Tongue (tissue), 2 donors: ENCODE data around the gene MVK. TPM values are rescaled to one million over a fixed set of nuclear protein-coding genes. Genes with fewer than 3 reads are reported as not detected.

Experiments
- DNase-seq: peaks from one replicate; pipeline ENCODE4 v3.0.0-alpha.2; 2015
- total RNA-seq: library from RNA; depleted of rRNA; stranded (reverse); fragments of >200 nt; gene quantifications from one replicate; pipeline ENCODE4 v1.2.3, GENCODE V29; 2014

The MVK gene
- total RNA-seq, 1 donor from 2014 or later = 12.7 TPM

DNA sequence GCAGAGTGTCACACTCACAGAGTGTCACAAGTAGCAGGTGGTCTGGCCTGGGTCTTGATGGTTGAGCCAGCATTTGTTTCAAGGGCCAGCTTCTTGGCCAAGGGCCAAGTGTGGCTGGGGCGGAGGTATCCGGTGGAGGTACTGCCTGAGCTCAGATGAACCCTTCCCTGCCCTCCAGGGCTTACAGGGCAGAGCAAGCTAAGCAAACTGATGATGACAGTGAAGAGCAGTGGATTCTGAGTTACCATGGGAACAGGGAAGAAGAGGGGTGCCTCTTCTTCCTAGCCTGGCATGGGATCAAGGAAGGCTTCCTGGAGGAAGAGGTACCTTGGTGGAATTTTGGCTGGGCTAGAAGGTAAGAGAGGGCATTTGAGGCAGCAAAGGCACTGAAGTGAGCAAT lies 35.7 kb downstream of the MVK start:
- DNase-seq = peak; percentile 65

GRCh38 chr12:109610523-109610922 lies 36.9 kb downstream of the MVK start:
- no peak for DNase-seq

- DNase-seq = no peak
These were observed 37.6 kb downstream of the MVK start for GRCh38 chr12:109611223-109611622.

- no peak for DNase-seq
These were observed 38.4 kb downstream of the MVK start for GRCh38 chr12:109612003-109612402.

GRCh38 chr12:109612975-109613502 lies 39.4 kb downstream of the MVK start:
- DNase-seq = no peak

DNA sequence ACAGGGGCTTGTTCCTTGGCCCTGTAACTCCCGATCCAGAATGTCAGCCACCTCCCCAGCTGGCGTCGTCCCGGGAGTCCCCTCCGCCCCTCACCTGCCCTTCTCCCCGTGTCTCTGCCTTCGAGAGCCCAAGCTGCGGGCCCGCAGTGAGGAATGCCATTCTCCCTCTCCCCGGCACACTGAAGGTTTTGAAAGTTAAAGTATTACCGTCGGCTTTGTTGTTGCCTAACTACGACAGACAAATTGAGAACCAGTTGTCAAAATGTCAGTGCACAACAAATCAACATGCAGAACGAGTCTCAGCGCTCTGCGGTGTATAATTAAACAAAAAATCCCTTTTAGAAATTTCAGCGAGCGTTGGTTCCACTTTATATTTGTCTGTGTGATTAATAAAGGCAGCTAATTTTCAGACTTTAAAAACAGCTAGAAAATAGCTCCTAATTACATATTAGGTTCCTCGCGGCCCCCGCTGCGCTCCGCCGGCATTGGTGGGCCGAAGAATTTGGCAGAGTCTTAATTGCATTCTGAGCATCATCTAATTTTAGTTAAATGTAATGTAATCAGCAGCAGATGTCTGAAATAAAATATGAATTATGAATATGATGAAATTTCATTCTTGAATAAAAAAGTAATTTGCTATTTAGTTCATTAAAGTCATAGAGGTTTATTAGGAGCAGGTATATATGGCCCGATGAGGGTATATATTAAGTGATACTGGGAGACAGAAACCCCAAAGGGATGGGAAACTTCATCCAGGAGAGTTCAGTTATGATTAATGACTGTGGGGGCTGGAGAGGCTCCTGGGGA lies 40.3 kb downstream of the MVK start:
- DNase-seq = no peak

- DNase-seq = no peak
These were observed 42.1 kb downstream of the MVK start for GRCh38 chr12:109615556-109616229.

DNA sequence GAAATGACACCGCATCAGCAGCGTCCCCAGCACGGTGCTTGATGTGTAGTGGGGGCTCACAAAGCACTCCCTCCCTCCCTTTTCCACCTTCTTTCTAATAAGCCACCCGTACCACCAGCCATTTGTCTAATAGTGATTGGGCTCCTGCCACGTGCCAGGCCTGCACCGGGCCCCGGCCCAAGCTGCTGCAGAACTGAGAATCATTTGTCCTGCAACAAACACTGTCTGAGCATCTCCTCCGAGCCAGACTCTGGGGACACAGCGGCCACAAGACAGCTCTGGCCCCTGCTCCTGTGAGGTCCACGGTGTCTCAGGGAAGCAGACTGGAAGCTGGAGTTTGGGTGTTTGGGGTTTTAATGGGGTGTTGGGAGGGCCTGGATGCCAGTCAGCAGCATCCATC lies 43.9 kb downstream of the MVK start:
- DNase-seq = no peak

DNA sequence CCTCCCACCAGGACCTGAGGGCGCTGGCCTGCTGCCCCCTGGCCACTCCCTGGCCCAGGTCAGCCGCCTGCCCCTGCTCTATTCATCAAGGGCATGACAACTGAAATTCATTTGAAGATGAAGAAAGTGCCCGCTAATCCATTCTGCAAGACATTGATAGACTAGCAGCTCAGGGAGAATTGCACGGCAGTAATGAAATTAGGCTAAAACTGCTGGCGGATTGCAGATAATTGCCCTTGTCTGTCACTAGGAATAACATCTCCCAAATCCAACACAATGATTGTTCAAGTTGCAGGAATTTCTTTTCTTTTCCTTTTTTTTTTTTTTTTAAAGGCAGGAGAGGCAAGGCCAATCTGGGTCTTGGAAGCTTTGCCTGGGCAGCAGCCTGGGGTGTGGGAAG lies 44.5 kb downstream of the MVK start:
- DNase-seq = no peak

DNA sequence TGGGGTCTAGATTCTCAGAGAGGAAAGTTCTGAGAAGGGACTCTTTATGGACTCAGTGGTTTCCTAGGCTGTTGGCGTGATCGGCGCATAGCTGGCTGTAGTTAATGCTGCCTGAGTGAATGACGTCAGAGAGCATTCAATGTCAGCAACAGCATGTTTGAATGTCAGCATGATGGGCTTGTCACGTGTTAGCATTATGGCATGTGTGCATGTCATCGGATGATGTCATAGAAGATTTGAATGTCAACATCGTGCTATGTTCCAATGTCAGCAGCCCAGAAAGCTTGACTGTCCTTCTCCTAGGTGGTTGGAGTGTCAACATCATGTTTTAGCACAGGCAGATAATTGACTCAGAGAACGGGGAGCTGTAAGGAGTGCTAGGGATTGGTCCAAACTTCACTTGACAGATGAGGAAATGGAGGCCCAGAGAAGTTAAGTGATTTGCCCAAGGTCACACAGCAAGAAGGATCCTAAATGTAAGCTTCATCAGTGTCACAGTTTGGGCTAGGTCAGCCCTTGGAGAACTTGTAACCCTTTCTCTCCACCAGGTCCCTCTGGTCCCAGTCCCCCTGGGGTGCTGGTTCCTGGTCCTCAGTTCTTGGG lies 45.5 kb downstream of the MVK start:
- no peak for DNase-seq

GRCh38 chr12:109621211-109621694 lies 47.7 kb downstream of the MVK start:
- peak; percentile 53 for DNase-seq

DNA sequence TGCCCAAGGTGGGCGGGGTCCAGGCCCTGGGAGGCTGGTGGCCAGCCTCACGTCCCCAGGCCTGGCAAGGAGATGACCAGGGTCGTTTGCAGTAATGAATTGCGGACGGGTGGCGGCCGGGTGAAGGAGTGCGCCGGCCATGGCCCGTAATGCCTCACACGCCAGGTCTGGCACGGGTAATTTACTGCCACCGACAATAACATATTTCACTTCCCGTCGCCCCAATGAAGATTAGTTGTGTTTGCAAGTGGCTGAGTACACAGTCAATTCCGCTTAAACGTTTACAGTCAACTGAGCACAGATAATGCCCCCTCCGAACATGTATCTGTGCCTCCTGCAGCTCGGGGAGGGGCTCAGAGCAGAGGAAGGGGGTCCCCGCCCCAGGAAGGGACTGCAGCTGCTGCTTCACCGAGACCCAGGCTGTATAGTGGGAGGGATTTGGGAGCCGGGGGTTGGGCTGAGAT lies 48.3 kb downstream of the MVK start:
- no peak for DNase-seq

DNA sequence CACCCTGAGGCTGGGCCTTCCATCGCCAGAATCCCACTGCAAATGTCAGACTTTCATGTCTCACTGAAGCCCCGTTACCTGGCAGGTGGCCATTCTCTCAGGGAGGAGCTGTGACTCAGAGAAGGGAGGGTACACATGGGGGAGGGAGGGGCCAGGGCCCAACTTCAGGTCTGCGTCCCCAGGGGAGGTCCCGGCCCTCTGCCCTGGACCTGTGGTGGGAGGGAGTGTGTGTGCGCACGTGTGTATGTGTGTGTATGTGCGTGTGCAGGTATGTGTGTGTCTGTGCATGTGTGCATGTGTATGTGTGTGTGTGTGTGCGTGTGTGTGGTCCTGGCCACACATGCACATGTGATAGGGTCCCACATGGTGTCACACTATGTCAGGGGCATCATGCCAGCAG lies 50.9 kb downstream of the MVK start:
- no peak for DNase-seq

GRCh38 chr12:109625131-109625559 lies 51.6 kb downstream of the MVK start:
- DNase-seq = no peak

GRCh38 chr12:109625749-109626377 lies 52.3 kb downstream of the MVK start:
- DNase-seq = no peak

DNA sequence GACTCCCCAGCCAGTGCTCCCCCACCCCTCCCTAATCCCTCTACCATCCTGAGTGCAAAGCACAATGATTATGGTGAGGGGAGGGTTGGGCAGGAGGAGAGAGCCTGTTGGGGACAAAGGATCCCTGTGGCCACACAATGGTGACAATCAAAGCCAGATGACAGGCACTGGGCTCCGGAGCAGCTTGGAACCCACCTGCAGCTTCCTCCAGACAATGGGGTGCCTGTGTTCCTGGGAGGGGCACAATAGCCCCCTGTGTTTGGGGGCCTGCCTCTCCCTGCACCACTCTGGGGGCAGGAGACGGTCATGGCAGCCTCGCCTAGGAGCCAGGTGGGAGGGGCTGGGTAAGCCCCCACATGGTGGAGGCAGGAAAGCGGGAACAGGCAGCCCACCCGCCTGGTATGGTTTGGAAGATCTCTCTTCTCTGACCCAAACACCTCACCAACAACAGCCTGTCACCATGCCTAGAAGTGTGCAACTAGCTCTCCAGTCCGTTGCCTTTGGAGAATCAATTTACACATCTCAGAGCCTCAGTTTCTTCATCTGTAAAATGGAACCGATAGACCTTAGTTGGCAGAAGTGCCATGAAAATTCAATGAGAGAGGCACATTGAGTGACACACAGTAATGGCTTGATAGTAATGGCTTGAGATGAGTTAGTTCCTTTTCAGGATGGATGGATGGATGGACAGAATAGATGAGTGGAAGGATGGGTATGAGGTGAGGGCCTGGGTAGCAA lies 53.0 kb downstream of the MVK start:
- no peak for DNase-seq

GRCh38 chr12:109627633-109628032 lies 54.0 kb downstream of the MVK start:
- DNase-seq = no peak

DNA sequence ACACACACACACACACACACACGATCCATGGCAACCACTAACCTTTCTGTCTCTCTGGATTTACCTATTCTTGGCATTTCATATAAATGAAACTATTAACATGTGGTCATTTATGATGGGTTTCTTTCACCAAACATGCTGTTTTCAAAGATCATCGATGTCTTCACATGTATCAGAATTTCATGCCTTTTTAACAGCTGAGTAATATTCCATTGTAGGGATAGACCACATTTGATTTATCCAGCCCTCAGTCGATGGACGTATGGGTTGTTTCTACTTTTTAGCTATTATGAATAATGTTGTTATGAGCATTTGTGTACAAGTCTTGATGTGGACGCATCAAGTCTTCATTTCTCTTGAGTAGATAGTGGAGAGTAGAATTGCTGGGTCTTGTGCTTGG lies 56.5 kb downstream of the MVK start:
- no peak for DNase-seq

GRCh38 chr12:109630815-109631214 lies 57.2 kb downstream of the MVK start:
- no peak for DNase-seq

- no peak for DNase-seq
These were observed 57.7 kb downstream of the MVK start for GRCh38 chr12:109631302-109631701.

GRCh38 chr12:109631751-109632150 lies 58.2 kb downstream of the MVK start:
- no peak for DNase-seq

GRCh38 chr12:109632342-109632741 lies 58.7 kb downstream of the MVK start:
- DNase-seq = no peak
